ENCODE data around the gene SH3GLB1. TPM values are rescaled to one million over a fixed set of nuclear protein-coding genes. Genes with fewer than 3 reads are reported as not detected.
"Not testable (repeated sequence)": the region's sequence is repeated elsewhere in the genome, so short reads cannot be mapped to it uniquely, and the experiment has no call there.

Gene SH3GLB1
- total RNA-seq, 1 donor from 2014 or later: 53.8 TPM

DNA sequence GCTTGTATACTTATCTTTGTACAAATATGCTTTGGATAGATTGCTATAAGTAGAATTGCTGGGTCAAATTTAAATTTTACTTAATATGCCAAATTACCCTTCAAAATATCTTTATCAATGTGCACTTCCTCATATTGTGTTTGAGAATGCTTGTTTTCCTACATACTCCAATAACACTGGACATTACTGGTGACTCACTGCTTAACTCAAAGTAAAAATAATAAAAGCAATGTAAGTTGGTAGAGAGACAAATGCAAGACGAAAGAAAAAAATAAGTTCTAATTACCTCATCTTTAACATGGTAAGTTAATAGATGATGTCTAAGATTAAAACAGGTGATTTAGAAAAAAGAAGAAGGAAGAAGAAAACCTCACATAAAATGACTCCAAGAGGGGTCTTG is 7.9 kb upstream of the SH3GLB1 start:
- TF ChIP-seq POLR2AphosphoS5 (IDR thresholded peaks at IDR 0.05; ENCODE audit: insufficient read depth in 1 of 2, low read depth in 1 of 2): no peak
- TF ChIP-seq CTCF (IDR thresholded peaks at IDR 0.05): no peak
- no peak for TF ChIP-seq POLR2A (IDR thresholded peaks at IDR 0.05)
- H3K36me3 ChIP-seq: no peaks in the 10 kb centered on the region
- intact Hi-C loops (cut with DNase I): no loop called here
- H3K27ac ChIP-seq: no peak overlapping the region
- no peaks in the 10 kb centered on the region for H3K27me3 ChIP-seq
- no peaks in the 10 kb centered on the region for H3K4me1 ChIP-seq
- H3K4me3 ChIP-seq: no peak overlapping the region
- no peak for DNase-seq (ENCODE audit: extremely low spot score in 2 of 2)
- no peaks in the 10 kb centered on the region for H3K9me3 ChIP-seq

- Histone ChIP-seq H3K27ac (no peak overlapping the region), H3K36me3 (no peaks in the 10 kb centered on the region), H3K9me3 (no peaks in the 10 kb centered on the region), H3K4me3 (no peak overlapping the region), H3K27me3 (no peaks in the 10 kb centered on the region), H3K4me1 (peaks cover 5% of the 10 kb centered on the region)
- intact Hi-C loops (cut with DNase I): no loop called here
- no peak for DNase-seq (ENCODE audit: extremely low spot score in 2 of 2)
- TF ChIP-seq CTCF (IDR thresholded peaks at IDR 0.05): no peak
- TF ChIP-seq POLR2AphosphoS5 (IDR thresholded peaks at IDR 0.05; ENCODE audit: insufficient read depth in 1 of 2, low read depth in 1 of 2): no peak
- TF ChIP-seq POLR2A (IDR thresholded peaks at IDR 0.05): no peak
Observed at GRCh38 chr1:86699186-86699585, 5.2 kb upstream of the SH3GLB1 start.

DNA sequence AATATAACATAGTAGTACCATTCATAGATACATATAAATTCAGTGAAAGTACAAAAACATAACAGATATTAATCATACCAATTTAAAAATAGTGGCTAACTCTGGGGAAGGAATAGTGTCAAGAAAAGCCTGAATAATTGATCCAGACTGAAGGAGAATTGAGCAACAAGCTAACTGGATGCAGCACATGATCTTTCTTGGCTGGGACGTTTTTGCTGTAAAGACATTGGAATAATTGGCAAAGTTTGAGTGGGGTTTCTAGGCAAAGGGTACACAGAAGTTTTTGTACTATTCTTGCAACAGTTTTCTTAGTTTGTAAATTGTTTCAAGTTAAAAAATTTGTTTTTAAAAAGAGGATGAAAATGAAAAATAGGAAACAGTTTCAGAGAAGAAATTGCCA is 2.6 kb upstream of the SH3GLB1 start:
- intact Hi-C loops (cut with DNase I): loop anchor here (10.0 kb wide), 2 partner anchors 213 to 383 kb away; partner anchors contain the start of genes HS2ST1 and SELENOF
- Histone ChIP-seq H3K27me3 (no peaks in the 10 kb centered on the region), H3K4me3 (no peak overlapping the region), H3K9me3 (no peaks in the 10 kb centered on the region), H3K27ac (no peak overlapping the region), H3K36me3 (no peaks in the 10 kb centered on the region), H3K4me1 (peaks cover 16% of the 10 kb centered on the region)
- TF ChIP-seq POLR2AphosphoS5 (IDR thresholded peaks at IDR 0.05; ENCODE audit: insufficient read depth in 1 of 2, low read depth in 1 of 2) (no peak), POLR2A (IDR thresholded peaks at IDR 0.05) (no peak), CTCF (IDR thresholded peaks at IDR 0.05) (no peak)
- no peak for DNase-seq (ENCODE audit: extremely low spot score in 2 of 2)

DNA sequence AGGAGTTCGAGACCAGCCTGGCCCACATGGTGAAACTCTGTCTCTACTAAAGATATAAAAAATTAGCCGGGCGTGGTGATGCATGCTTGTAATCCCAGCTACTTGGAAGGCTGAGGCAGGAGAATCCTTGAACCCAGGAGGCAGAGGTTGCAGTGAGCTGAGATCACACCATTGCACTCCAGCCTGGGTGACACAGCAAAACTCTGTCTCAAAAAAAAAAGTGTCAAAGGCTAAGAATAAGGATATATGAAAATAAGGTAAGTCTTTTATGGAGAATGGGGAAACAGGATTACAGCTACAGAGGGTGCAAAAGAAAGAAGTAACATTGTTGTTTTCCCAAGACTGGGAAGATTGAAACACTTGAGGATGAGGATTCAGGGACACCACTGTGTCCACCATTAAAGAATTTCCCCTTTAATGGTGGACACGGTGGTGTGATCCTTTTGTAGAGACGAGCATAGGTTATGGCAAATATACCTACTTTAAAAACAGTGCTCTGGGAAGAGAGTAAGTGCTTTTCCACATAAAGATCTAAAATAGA is 1.4 kb upstream of the SH3GLB1 start:
- not testable (repeated sequence) for H3K27ac ChIP-seq; DNase-seq (ENCODE audit: extremely low spot score in 2 of 2); H3K27me3 ChIP-seq; H3K36me3 ChIP-seq; H3K4me3 ChIP-seq; H3K9me3 ChIP-seq
- peaks cover 29% of the 10 kb centered on the region for H3K4me1 ChIP-seq
- intact Hi-C loops (cut with DNase I): loop anchor here (10.0 kb wide), 2 partner anchors 212 to 382 kb away; partner anchors contain the start of genes HS2ST1 and SELENOF

DNA sequence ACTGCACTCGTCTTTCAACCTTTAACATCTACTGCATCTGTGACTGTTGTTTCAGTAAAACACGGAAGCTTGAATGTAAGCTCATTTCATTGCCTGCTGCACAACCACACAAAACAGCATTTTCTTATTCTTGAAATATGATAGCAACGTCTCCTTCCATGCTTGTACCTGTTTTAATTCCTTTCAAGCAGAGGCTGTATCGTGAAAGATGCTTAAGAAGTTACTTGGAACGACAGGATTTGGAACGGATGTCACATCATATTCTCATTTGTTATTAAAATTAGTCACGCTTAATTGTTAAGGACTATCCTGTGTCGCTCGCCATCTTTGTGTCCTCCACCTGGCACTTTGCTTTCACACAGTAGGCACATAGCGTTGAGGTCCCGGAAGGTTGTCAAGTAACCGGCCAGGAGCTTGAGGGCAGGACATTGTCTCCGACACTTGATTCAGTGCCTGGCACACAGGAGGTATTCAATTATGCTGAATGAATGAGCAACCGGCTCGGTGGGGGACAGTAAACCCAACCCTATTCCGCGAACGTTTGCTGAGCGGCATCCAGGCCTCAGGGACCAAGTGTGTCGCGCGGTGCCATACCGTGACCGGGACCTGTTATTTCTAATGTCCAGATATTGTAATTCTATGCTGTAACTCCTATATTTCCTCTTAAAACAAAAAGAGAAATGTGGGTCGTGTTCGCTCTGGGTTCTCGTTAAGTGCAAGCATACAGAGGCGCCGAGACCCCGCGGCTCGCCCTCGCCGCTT is 499 bp upstream of the SH3GLB1 start:
- H3K27ac ChIP-seq: peak overlapping the region; percentile 96
- H3K9me3 ChIP-seq: no peaks in the 10 kb centered on the region
- intact Hi-C loops (cut with DNase I): loop anchor here (10.0 kb wide), 2 partner anchors 211 to 381 kb away; partner anchors contain the start of genes HS2ST1 and SELENOF
- TF ChIP-seq CTCF (IDR thresholded peaks at IDR 0.05) (no peak), POLR2A (IDR thresholded peaks at IDR 0.05) (no peak), POLR2AphosphoS5 (IDR thresholded peaks at IDR 0.05; ENCODE audit: insufficient read depth in 1 of 2, low read depth in 1 of 2) (no peak)
- peaks cover 37% of the 10 kb centered on the region for H3K4me1 ChIP-seq
- H3K4me3 ChIP-seq: peak overlapping the region; percentile 77 to 93
- no peaks in the 10 kb centered on the region for H3K27me3 ChIP-seq
- no peaks in the 10 kb centered on the region for H3K36me3 ChIP-seq
- DNase-seq (ENCODE audit: extremely low spot score in 2 of 2): no peak

All from vagina (tissue), 2 donors.